ENCODE results near the gene RAB3GAP1.
"Not testable (repeated sequence)": the region's sequence is repeated elsewhere in the genome, so short reads cannot be mapped to it uniquely, and the experiment has no call there.

RAB3GAP1 gene

GRCh38 chr2:135072125-135072997 lies 20.3 kb downstream of the RAB3GAP1 start:
- DNase-seq (ENCODE audit: low read depth): no peak

GRCh38 chr2:135074216-135074615 lies 22.1 kb downstream of the RAB3GAP1 start:
- no peak for DNase-seq (ENCODE audit: low read depth)
- H3K4me3 ChIP-seq (ENCODE audit: low read depth, low read length): no peak overlapping the region
- no peak for TF ChIP-seq CTCF (conservative IDR thresholded peaks at IDR 0.05; ENCODE audit: low read depth, low read length)

More at GRCh38 chr2:135072125-135072997, 20.3 kb downstream of the RAB3GAP1 start:
- H3K4me3 ChIP-seq (ENCODE audit: low read depth, low read length): no peak overlapping the region
- no peak for TF ChIP-seq CTCF (conservative IDR thresholded peaks at IDR 0.05; ENCODE audit: low read depth, low read length)

GRCh38 chr2:135076556-135076955 lies 24.5 kb downstream of the RAB3GAP1 start:
- no peak for TF ChIP-seq CTCF (conservative IDR thresholded peaks at IDR 0.05; ENCODE audit: low read depth, low read length)
- no peak overlapping the region for H3K4me3 ChIP-seq (ENCODE audit: low read depth, low read length)
- no peak for DNase-seq (ENCODE audit: low read depth)

- TF ChIP-seq CTCF (conservative IDR thresholded peaks at IDR 0.05; ENCODE audit: low read depth, low read length): no peak
- no peak for DNase-seq (ENCODE audit: low read depth)
These were observed 26.3 kb downstream of the RAB3GAP1 start for GRCh38 chr2:135078417-135078816.

GRCh38 chr2:135086222-135086621 lies 34.1 kb downstream of the RAB3GAP1 start:
- DNase-seq (ENCODE audit: low read depth): no peak
- TF ChIP-seq CTCF (conservative IDR thresholded peaks at IDR 0.05; ENCODE audit: low read depth, low read length): no peak
- no peak overlapping the region for H3K4me3 ChIP-seq (ENCODE audit: low read depth, low read length)

More at GRCh38 chr2:135078417-135078816, 26.3 kb downstream of the RAB3GAP1 start:
- no peak overlapping the region for H3K4me3 ChIP-seq (ENCODE audit: low read depth, low read length)

GRCh38 chr2:135089597-135089996 lies 37.5 kb downstream of the RAB3GAP1 start:
- not testable (repeated sequence) for H3K4me3 ChIP-seq (ENCODE audit: low read depth, low read length); DNase-seq (ENCODE audit: low read depth)

GRCh38 chr2:135091681-135092080 lies 39.6 kb downstream of the RAB3GAP1 start:
- H3K4me3 ChIP-seq (ENCODE audit: low read depth, low read length): no peak overlapping the region
- no peak for TF ChIP-seq CTCF (conservative IDR thresholded peaks at IDR 0.05; ENCODE audit: low read depth, low read length)
- DNase-seq (ENCODE audit: low read depth): no peak
